HepG2 (cell line): ENCODE results near the gene NFE2. TPM values are rescaled to one million over a fixed set of nuclear protein-coding genes. Genes with fewer than 3 reads are reported as not detected.

ENCODE experiments used
- ATF5 ChIP-seq: sonication (generic); formaldehyde crosslinking; IDR thresholded peaks from 2 replicates; pipeline ENCODE4 v1.4.0; 2020; ENCODE audit warnings: mild to moderate bottlenecking, low read depth, missing genetic modification reagents
- BHLHE40 ChIP-seq: IDR thresholded peaks from 2 replicates; pipeline ENCODE4 v1.6.1; 2011; ENCODE audit warnings: low read length, improper control_type of control experiment
- CBX1 ChIP-seq: IDR thresholded peaks from one replicate; pipeline ENCODE4 v1.6.1; 2016; ENCODE audit warnings: antibody characterized with exemption, low read depth
- HMGXB3 ChIP-seq: sonication (generic); formaldehyde crosslinking; IDR thresholded peaks from 2 replicates; pipeline ENCODE4 v1.4.0; 2020; ENCODE audit warnings: missing genetic modification reagents, borderline replicate concordance
- PHB2 ChIP-seq: fragments of 450-650 bp; IDR thresholded peaks from 2 replicates; pipeline ENCODE4 v1.6.1; 2018; ENCODE audit not compliant: partially characterized antibody
- POLR2AphosphoS5 ChIP-seq: IDR thresholded peaks from 2 replicates; pipeline ENCODE4 v1.6.1; 2012; ENCODE audit warnings: low read depth, low read length
- PPARG ChIP-seq: conservative IDR thresholded peaks from 2 replicates; pipeline ENCODE4 v1.6.1; 2016; ENCODE audit warnings: missing biosample characterization, missing genetic modification reagents
- SCMH1 ChIP-seq: sonication (generic); formaldehyde crosslinking; IDR thresholded peaks from 2 replicates; pipeline ENCODE4 v1.9.0; 2021; ENCODE audit warnings: missing genetic modification reagents, mild to moderate bottlenecking, borderline replicate concordance
- SIX1 ChIP-seq: sonication (generic); formaldehyde crosslinking; IDR thresholded peaks from 2 replicates; pipeline ENCODE4 v1.4.0; 2020; ENCODE audit warnings: missing genetic modification reagents, borderline replicate concordance
- SKI ChIP-seq: fragments of 450-650 bp; IDR thresholded peaks from one replicate; pipeline ENCODE4 v1.6.1; 2018; ENCODE audit warnings: mild to moderate bottlenecking; ENCODE audit not compliant: partially characterized antibody
- SMYD3 ChIP-seq: sonication (generic); formaldehyde crosslinking; IDR thresholded peaks from 2 replicates; pipeline ENCODE4 v1.8.1; 2023; ENCODE audit warnings: mild to moderate bottlenecking, missing genetic modification reagents
- TBX3 ChIP-seq: fragments of 450-650 bp; IDR thresholded peaks from 2 replicates; pipeline ENCODE4 v1.6.1; 2017; ENCODE audit warnings: antibody characterized with exemption, mild to moderate bottlenecking, inconsistent platforms, borderline replicate concordance
- ZFP1 ChIP-seq: IDR thresholded peaks from 2 replicates; pipeline ENCODE4 v1.6.1; 2016
- ZMAT3 ChIP-seq: sonication (generic); formaldehyde crosslinking; conservative IDR thresholded peaks from 2 replicates; pipeline ENCODE4 v1.7.0; 2021; ENCODE audit warnings: missing genetic modification reagents
- ZNF557 ChIP-seq: sonication (generic); formaldehyde crosslinking; IDR thresholded peaks from 2 replicates; pipeline ENCODE4 v1.4.0; 2020; ENCODE audit warnings: missing genetic modification reagents
- ZNF703 ChIP-seq: sonication (generic); formaldehyde crosslinking; IDR thresholded peaks from 2 replicates; pipeline ENCODE4 v1.5.1; 2020; ENCODE audit warnings: missing genetic modification reagents, mild to moderate bottlenecking, moderate library complexity, borderline replicate concordance
- polyA plus RNA-seq, 8 experiments: library from polyadenylated mRNA; depleted of rRNA in 3 of 8; stranded (reverse) in 7 of 8; unstranded in 1 of 8; fragments of >200 nt; fragmentation: Illumina TruSeq in 4 of 8; extraction: Trizol in 4 of 8; gene quantifications; 2 replicates each; pipeline versions ENCODE4 v1.2.1 to v1.2.3, GENCODE V29; 2011 to 2016; ENCODE audit warnings: low read depth in 4 of 8, missing spikeins in 1 of 8, mixed read lengths in 1 of 8; ENCODE audit not compliant: insufficient read depth in 1 of 8
- total RNA-seq, 5 experiments: library from RNA; depleted of rRNA; stranded (reverse); fragments of >200 nt; fragmentation: Illumina TruSeq; extraction: Trizol; gene quantifications; 2 replicates each; pipeline ENCODE4 v1.2.3, GENCODE V29; 2016; ENCODE audit warnings: low read depth in 1 of 5

NFE2 gene
- total and polyA plus RNA-seq, 2 of the 13 experiments (the other 11 are each of a cell fraction or from before 2014, with no cell fraction given) = 4.5 to 7.8 TPM

DNA sequence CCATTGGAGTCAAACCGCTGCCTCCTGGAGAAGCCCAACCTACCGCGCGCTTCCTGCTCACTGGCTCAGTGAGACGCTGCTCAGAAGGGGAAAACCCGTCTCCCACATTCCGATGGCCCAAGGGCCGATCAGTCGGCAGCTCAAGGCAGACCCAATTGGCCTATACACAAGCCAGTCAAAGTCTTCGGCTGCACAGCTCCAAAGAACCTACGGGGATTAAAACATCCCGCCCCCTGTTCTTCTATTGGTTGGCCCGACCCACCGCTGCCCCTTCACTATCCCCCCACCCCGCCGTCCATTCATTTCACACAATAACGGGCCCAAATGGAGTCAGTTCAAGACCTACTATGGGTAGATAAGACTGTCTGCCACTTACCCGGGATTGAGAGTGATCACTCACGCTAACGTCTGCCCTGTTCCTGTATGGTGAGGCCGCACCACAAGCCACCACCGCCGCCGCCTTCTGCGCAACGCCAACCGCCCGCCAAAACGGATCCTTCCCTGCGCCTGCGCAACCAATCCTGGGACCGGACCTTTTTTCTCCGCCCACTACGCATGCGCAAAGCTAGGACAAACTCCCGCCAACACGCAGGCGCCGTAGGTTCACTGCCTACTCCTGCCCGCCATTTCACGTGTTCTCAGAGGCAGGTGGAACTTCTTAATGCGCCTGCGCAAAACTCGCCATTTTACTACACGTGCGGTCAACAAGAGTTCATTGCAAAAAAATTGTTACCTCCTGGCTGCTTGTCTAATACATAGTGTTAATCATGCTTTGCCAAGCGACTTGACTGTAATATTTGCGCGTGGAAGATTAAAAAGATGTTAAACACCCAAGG lies 21.0 kb downstream of the NFE2 start, which contains the start of gene CBX5 (continued):
- TF ChIP-seq HMGXB3 (CRISPR knock-in tag) (peak; percentile 86; the same call in 1 of the 2 replicates), PPARG (CRISPR knock-in tag) (peak; percentile 29; the same call in 1 of the 2 replicates), PHB2 (no peak), ATF5 (CRISPR knock-in tag) (no peak; the same call in 1 of the 2 replicates), SIX1 (0 out of 2 replicates have a peak, but pooled peaks have one; percentile 28), ZMAT3 (0 out of 2 replicates have a peak, but pooled peaks have one; percentile 40), ZFP1 (CRISPR knock-in tag) (0 out of 2 replicates have a peak, but pooled peaks have one; percentile 44), ZNF703 (CRISPR knock-in tag) (no peak), SKI (no peak), CBX1 (peak; percentile 63), BHLHE40 (peak; percentile 85), SCMH1 (CRISPR knock-in tag) (no peak), ZNF557 (CRISPR knock-in tag) (peak; percentile 17; the same call in 1 of the 2 replicates), TBX3 (no peak), POLR2AphosphoS5 (peak; percentile 92), SMYD3 (CRISPR knock-in tag) (peak; percentile 70; the same call in 1 of the 2 replicates)
